ENCODE results near the gene CLDN5.

The CLDN5 gene

DNA sequence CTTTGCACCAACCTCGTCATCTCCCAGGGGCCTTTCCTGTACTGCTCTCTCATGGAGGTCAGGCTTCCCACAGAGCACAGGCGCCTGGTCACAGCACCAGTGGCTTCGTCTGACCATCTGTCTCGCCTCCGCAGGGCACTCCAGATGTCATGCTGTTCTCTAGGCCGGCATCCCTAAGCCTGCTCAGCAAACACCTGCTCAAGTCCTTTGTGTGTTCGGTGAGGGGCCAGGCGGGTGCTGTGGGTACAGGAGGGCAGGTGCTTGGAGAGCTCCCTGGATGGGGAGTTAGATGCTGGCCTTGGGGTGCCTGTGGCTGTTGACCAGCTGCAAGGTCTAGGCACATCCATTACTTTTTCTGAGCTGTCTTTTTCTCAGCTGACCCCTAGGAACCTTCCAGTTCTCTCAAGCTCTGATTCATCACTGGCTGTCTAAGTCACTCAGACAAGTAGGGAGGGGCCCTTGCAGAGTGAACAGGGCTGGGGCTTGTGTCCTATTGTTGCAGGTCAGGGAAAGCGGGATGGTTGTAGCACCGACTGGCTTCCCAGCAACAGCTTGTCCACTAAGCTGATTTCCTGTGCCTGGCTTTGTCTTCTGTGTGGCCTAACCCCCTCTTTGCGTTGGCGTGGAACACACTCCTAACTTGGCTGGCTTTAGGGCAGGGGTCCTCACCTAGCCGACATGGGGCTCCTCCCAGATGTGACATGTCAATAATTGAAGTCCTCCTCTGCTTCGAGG, 9.2 kb downstream of the CLDN5 start:
- no peaks in the 10 kb centered on the region for H3K27me3 ChIP-seq (ENCODE audit: insufficient read depth, poor library complexity, severe bottlenecking)
- no peak overlapping the region for H3K27ac ChIP-seq (ENCODE audit: poor library complexity, severe bottlenecking)
- ATAC-seq (ENCODE audit: low read depth): no peak
- no peak for DNase-seq (ENCODE audit: low spot score)
- H3K4me1 ChIP-seq (ENCODE audit: insufficient read depth, poor library complexity, severe bottlenecking): peaks cover 10% of the 10 kb centered on the region
- H3K9me3 ChIP-seq (ENCODE audit: severe bottlenecking): peaks cover 2% of the 10 kb centered on the region
- TF ChIP-seq, protein P1, sequence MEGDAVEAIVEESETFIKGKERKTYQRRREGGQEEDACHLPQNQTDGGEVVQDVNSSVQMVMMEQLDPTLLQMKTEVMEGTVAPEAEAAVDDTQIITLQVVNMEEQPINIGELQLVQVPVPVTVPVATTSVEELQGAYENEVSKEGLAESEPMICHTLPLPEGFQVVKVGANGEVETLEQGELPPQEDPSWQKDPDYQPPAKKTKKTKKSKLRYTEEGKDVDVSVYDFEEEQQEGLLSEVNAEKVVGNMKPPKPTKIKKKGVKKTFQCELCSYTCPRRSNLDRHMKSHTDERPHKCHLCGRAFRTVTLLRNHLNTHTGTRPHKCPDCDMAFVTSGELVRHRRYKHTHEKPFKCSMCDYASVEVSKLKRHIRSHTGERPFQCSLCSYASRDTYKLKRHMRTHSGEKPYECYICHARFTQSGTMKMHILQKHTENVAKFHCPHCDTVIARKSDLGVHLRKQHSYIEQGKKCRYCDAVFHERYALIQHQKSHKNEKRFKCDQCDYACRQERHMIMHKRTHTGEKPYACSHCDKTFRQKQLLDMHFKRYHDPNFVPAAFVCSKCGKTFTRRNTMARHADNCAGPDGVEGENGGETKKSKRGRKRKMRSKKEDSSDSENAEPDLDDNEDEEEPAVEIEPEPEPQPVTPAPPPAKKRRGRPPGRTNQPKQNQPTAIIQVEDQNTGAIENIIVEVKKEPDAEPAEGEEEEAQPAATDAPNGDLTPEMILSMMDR (IDR thresholded peaks at IDR 0.05; ENCODE audit: poor library complexity, severe bottlenecking): no peak
- H3K36me3 ChIP-seq (ENCODE audit: low read depth): peaks cover 71% of the 10 kb centered on the region
- no peak overlapping the region for H3K4me3 ChIP-seq (ENCODE audit: severe bottlenecking)

DNA sequence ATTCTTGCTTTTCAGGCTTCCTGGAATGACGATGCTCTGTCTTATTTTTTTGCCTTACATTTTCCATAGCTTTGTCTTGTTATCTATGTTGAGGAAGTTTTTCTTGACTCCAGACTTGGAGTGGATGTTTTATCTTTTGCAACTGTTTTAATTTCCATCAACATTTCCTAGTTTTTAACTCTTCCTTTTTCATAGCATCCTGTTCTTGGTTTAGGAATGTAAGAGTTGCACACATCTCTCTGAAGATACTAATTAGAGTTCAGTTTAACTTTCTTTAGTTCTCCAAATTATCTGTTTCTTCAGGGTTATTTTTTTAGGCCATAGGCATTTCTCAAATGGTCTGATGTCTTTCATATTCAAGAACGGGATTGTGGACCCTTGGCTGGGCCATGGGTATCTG, 10.4 kb downstream of the CLDN5 start:
- ATAC-seq (ENCODE audit: low read depth): no peak

DNA sequence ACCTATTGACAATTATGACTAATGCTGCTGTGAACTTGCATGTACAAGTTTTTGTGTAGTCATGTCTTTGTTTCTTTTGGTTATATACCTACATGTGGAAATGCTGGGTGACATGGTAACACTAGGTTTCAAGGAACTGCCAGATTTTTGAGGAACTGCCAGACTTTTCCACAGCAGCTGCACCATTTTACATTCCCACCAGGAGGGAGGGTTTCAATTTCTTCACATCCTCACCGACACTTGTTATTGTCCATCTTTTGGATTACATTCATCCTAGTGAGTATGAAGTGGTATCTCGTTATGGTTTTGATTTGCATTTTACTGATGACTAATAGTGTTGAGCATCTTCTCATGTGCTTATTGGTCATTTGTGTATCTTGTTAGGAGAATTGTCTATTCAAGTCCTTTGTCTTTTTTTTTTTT, 13.3 kb downstream of the CLDN5 start:
- no peaks in the 10 kb centered on the region for H3K27me3 ChIP-seq (ENCODE audit: insufficient read depth, poor library complexity, severe bottlenecking)
- H3K4me3 ChIP-seq (ENCODE audit: severe bottlenecking): no peak overlapping the region
- peaks cover 10% of the 10 kb centered on the region for H3K4me1 ChIP-seq (ENCODE audit: insufficient read depth, poor library complexity, severe bottlenecking)
- no peak for DNase-seq (ENCODE audit: low spot score)
- peak; percentile 68 for ATAC-seq (ENCODE audit: low read depth)
- H3K9me3 ChIP-seq (ENCODE audit: severe bottlenecking): peaks cover 2% of the 10 kb centered on the region
- H3K27ac ChIP-seq (ENCODE audit: poor library complexity, severe bottlenecking): peak overlapping the region; percentile 16
- H3K36me3 ChIP-seq (ENCODE audit: low read depth): peaks cover 93% of the 10 kb centered on the region
- TF ChIP-seq, protein P1 (IDR thresholded peaks at IDR 0.05; ENCODE audit: poor library complexity, severe bottlenecking): no peak

More for the DNA sequence above, 10.4 kb downstream of the CLDN5 start:
- no peak for DNase-seq (ENCODE audit: low spot score)
- H3K4me1 ChIP-seq (ENCODE audit: insufficient read depth, poor library complexity, severe bottlenecking): peaks cover 10% of the 10 kb centered on the region
- no peak overlapping the region for H3K27ac ChIP-seq (ENCODE audit: poor library complexity, severe bottlenecking)
- peaks cover 2% of the 10 kb centered on the region for H3K9me3 ChIP-seq (ENCODE audit: severe bottlenecking)
- TF ChIP-seq, protein P1 (IDR thresholded peaks at IDR 0.05; ENCODE audit: poor library complexity, severe bottlenecking): no peak
- H3K27me3 ChIP-seq (ENCODE audit: insufficient read depth, poor library complexity, severe bottlenecking): no peaks in the 10 kb centered on the region
- peaks cover 79% of the 10 kb centered on the region for H3K36me3 ChIP-seq (ENCODE audit: low read depth)
- no peak overlapping the region for H3K4me3 ChIP-seq (ENCODE audit: severe bottlenecking)

DNA sequence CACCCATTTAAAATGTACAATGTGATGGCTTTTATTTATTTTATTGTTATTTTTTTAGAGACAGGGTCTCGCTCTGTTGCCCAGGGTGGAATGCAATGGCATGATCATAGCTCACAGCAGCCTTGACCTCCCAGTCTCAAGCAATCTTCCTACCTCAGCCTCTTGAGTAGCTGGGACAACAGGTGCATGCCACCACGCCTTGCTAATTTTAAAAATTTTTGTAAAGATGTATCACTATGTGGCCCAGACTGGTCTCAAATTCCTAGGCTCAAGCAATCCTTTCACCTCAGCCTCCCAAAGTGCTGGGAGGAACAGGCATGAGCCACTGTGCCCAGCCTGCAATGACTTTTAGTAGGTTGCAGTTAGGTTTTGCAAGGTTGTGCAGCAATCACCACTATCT, 14.3 kb downstream of the CLDN5 start:
- TF ChIP-seq, protein P1 (IDR thresholded peaks at IDR 0.05; ENCODE audit: poor library complexity, severe bottlenecking): no peak
- Histone ChIP-seq H3K9me3 (ENCODE audit: severe bottlenecking) (peaks cover 2% of the 10 kb centered on the region), H3K4me1 (ENCODE audit: insufficient read depth, poor library complexity, severe bottlenecking) (peaks cover 10% of the 10 kb centered on the region), H3K27me3 (ENCODE audit: insufficient read depth, poor library complexity, severe bottlenecking) (no peaks in the 10 kb centered on the region), H3K36me3 (ENCODE audit: low read depth) (peaks cover 94% of the 10 kb centered on the region), H3K4me3 (ENCODE audit: severe bottlenecking) (no peak overlapping the region), H3K27ac (ENCODE audit: poor library complexity, severe bottlenecking) (no peak overlapping the region)
- DNase-seq (ENCODE audit: low spot score) (no peak), ATAC-seq (ENCODE audit: low read depth) (no peak)

DNA sequence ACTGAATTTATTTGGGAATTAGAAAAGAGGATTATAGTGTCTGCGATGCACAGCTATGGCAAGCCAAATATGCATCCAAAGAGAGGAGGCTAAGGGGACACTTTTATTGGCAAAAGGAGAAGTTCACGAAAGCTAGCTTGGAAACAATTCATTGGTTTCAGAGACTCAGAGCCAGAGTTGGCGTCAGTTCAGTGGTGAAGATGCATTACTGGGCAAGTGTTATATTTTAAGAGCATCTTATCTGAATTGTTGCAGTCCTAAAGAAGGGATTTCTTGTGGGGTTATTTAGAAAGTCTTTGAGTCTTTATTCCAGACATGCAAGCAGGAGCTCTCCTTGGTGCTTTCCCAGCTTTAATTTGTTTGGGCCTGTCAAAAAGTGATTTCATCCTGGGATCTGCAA, 15.0 kb downstream of the CLDN5 start:
- no peak overlapping the region for H3K4me3 ChIP-seq (ENCODE audit: severe bottlenecking)
- peaks cover 89% of the 10 kb centered on the region for H3K36me3 ChIP-seq (ENCODE audit: low read depth)
- peaks cover 2% of the 10 kb centered on the region for H3K9me3 ChIP-seq (ENCODE audit: severe bottlenecking)
- DNase-seq (ENCODE audit: low spot score) (no peak), ATAC-seq (ENCODE audit: low read depth) (no peak)
- H3K27me3 ChIP-seq (ENCODE audit: insufficient read depth, poor library complexity, severe bottlenecking): no peaks in the 10 kb centered on the region
- TF ChIP-seq, protein P1 (IDR thresholded peaks at IDR 0.05; ENCODE audit: poor library complexity, severe bottlenecking): no peak
- H3K27ac ChIP-seq (ENCODE audit: poor library complexity, severe bottlenecking): no peak overlapping the region
- H3K4me1 ChIP-seq (ENCODE audit: insufficient read depth, poor library complexity, severe bottlenecking): peaks cover 10% of the 10 kb centered on the region
